Inflammatory macrophage (primary cell): ENCODE data around the gene DHX35.
"Not testable (repeated sequence)": the region's sequence is repeated elsewhere in the genome, so short reads cannot be mapped to it uniquely, and the experiment has no call there.

Experiments
- DNase-seq, 2 donors: peaks; one replicate each; pipeline ENCODE4 v3.0.0-alpha.2; 2020 to 2022

Gene DHX35

GRCh38 chr20:38979842-38980241 is 17.7 kb downstream of the DHX35 start:
- no peak for DNase-seq

DNA sequence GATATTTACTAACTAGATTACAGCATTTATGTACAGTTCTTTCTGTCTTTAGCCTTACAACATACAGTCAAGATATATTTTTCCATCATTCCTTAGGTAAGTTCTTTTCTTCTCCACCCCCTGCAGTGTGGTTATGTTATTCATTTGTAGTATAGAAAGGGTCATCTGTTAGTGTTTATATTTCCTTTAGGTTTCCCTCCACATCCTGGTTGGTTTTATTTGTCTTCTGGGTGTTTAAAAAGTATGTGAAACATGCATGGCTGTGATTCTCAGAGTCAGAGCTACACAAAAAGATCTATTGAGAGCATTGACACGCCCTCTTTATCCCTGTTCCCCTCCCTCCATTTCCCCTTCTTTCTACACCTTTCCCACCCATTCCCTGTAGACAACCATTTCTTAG is 20.1 kb downstream of the DHX35 start:
- no peak for DNase-seq

GRCh38 chr20:38985060-38985459 is 22.9 kb downstream of the DHX35 start:
- no peak for DNase-seq

- no peak for DNase-seq
Measured at GRCh38 chr20:38985603-38986170, 23.5 kb downstream of the DHX35 start.

- DNase-seq: no peak
Measured at GRCh38 chr20:38986663-38987062, 24.5 kb downstream of the DHX35 start.

- DNase-seq: no peak
Measured at GRCh38 chr20:38987777-38988176, 25.6 kb downstream of the DHX35 start.

DNA sequence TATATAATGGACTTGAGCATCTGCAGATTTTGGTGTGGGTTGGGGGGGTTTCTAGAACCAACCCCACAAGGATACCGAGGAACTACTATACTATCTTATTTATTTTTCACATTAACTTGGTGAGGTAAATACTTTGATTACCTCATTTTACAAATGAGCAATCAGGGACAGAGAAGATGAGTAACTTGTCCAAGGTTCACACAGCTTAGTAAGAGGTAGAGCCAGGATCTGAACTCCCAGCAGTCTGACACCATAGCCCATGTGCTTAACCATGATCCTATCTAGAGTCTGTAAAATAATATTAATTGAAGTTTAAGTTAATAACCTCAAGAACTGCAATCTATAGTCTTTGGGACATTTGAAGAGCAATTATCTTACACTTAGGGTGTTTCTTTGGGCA is 28.6 kb downstream of the DHX35 start:
- no peak for DNase-seq

GRCh38 chr20:38991814-38992704 is 29.9 kb downstream of the DHX35 start:
- DNase-seq: no peak

DNA sequence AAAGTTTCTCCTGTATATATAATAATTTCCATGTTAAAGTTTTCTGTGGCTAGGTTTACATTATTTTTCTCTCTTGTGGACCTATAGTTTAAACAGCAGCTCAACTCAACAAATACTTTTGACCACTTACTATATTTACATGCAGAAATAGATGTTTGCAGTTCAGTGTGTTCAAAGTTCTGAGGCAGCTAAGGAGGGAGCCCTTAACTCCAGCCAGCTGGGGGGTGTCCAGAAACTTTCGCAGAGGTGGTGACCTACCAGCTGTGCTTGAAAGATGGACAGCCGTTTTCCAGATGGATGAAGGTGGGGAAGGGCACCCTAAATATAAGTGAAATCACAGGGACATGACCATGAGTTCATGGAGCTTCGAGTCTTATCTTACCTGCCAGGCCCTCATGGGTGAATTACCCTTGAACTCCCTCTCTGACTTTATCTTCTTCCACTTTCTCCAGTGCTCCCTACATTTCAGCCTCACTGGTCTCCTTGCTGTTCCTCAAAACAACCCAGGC is 33.4 kb downstream of the DHX35 start:
- DNase-seq: no peak

GRCh38 chr20:38996866-38997265 is 34.7 kb downstream of the DHX35 start:
- not testable (repeated sequence) for DNase-seq

GRCh38 chr20:38997622-38998021 is 35.5 kb downstream of the DHX35 start:
- DNase-seq: peak in 1 of 2 donors; percentile 8

DNA sequence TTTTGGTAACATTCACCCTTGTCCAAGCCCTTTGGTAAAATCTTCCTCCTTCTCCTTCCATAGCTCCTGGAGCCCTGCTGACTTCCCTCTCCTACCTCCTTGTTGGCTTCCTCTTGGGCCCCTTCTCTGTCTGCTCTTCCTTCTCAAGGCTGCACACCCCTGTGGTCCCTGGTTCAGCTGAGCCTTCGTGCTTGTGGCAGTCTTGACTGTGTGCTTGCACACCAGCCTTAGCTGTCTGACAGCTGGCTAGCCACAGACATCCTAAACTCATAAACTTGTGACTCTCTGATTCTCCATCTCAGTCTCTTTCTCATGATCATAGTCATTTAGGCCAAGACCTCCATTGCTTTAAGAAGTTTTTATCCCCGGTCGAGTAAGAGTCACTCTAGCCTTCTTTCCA is 37.1 kb downstream of the DHX35 start:
- no peak for DNase-seq

- DNase-seq: no peak
Measured at GRCh38 chr20:38999965-39000910, 38.1 kb downstream of the DHX35 start.

GRCh38 chr20:39004508-39004907 is 42.4 kb downstream of the DHX35 start:
- DNase-seq: no peak

DNA sequence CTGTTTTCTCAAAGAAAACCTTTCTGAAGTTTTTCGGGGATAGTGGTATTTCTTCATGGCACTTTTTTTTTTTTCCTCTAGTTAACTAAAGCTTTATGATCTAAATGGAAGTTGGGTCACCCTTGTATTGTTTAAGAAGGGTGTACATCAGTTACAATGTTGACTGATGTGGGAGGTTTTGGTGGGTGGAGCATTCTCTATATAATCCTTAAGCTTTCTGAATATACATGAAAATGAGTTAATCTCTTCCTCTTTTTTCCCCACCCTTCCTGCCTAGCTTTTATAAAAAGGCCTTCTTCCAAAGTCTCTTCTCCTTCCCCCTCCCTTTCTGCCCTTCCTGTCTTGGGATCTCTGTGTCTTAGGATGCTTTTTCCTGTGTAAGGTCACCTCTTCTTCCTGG is 47.2 kb downstream of the DHX35 start:
- no peak for DNase-seq

DNA sequence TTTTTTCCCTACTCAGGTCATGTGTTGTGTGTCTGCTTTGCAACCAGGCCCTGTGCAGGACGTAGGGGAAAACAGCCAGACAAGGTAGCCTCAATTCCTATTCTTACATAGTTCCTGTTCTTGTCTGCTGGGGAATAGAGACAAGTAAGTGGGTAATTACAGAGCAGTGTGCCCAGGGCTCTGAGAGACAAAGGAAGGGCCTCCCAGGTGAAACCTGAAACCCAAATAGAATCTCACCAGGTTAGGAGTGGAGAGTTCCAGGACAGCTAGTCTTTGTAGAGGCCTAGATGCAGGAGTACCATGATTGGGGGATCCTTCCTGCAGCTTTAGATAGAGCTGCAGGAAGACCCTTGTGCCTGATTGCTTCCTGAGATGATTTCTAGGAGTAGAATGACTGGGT is 48.4 kb downstream of the DHX35 start:
- DNase-seq: no peak

GRCh38 chr20:39013662-39014109 is 51.5 kb downstream of the DHX35 start:
- no peak for DNase-seq

DNA sequence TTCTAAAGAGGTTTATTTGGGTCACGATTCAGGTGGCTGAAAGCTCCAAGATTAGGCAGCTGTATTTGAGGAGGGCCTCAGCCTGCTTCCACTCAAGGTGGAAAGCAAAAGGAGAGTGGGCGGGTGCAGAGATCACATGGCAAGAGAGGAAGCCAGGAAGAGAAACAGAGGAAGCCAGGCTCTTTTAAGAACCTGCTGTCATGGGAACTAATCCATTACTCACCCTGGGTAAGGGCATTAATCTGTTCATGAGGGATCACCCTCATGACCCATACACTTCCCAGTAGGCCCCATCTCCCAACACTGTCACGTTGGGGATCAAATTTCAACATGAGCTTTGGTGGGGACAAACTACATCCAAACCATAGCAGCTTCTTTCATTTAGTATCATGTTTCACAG is 53.9 kb downstream of the DHX35 start:
- DNase-seq: peak; percentile 7 to 51

DNA sequence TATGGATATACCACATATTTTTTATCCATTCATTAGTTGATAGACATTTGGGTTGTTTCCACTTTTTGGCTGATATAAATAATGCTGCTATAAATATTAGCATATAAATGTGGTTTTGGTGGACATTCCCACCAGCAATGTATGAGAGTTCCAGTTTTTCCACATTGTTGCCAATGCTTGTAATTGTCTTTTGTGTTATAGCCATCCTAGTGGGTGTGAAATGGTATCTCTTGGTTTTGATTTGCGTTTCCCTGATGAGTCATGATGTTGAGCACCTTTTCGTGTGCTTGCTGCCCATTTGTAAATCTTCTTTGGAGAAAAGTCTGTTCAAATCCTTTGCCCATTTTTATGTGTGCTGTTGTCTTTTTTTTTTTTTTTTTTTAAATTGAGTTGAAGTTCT is 54.4 kb downstream of the DHX35 start:
- no peak for DNase-seq

GRCh38 chr20:39019027-39019426 is 56.9 kb downstream of the DHX35 start:
- DNase-seq: no peak

DNA sequence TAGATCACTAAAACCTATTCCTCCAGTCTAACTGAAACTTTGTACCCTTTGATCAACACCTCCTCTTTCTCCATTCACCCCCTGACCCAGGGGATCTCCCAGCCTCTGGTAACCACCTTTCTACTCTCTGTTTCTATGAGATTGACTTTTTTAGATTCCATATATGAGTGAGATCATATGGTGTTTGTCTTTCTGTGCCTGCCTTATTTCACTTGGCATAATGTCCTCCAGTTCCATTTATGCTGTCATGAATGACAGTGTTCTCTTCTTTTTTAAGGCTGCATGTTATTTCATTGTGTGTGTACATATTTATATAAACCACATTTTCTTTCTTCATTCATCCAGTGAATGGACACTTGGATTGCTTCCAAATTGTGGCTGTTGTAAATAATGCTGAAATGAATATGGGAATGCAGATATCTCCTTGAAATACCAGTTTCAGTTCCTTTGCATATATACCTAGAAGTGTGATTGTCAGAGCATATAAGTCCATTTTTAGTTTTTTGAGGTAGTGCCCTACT is 57.7 kb downstream of the DHX35 start:
- no peak for DNase-seq

GRCh38 chr20:39021748-39022147 is 59.6 kb downstream of the DHX35 start:
- DNase-seq: no peak

DNA sequence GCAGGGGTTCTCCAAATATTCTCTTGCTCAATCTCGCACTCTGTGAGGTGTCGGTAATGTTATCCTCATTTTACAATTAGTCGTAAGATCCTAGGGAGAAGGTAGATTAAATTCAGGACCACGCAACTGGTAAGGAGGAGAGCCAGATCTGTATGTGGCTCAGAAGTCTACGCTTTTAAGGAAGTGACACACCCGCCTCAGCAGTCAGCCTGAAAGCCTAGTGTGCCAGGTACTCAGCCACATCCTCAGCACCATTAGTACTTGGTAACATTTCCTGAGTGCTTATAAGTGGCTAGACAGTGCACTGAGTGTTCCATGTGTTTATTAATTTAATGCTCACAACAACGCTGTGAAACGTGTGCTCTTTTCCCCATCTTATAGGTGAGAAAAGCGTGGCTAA is 63.7 kb downstream of the DHX35 start:
- no peak for DNase-seq
